ENCODE data around the gene PRKAG1. TPM values are rescaled to one million over a fixed set of nuclear protein-coding genes. Genes with fewer than 3 reads are reported as not detected.
"Not testable (repeated sequence)": the region's sequence is repeated elsewhere in the genome, so short reads cannot be mapped to it uniquely, and the experiment has no call there.

PRKAG1 gene
- total RNA-seq, result 27.9 TPM

DNA sequence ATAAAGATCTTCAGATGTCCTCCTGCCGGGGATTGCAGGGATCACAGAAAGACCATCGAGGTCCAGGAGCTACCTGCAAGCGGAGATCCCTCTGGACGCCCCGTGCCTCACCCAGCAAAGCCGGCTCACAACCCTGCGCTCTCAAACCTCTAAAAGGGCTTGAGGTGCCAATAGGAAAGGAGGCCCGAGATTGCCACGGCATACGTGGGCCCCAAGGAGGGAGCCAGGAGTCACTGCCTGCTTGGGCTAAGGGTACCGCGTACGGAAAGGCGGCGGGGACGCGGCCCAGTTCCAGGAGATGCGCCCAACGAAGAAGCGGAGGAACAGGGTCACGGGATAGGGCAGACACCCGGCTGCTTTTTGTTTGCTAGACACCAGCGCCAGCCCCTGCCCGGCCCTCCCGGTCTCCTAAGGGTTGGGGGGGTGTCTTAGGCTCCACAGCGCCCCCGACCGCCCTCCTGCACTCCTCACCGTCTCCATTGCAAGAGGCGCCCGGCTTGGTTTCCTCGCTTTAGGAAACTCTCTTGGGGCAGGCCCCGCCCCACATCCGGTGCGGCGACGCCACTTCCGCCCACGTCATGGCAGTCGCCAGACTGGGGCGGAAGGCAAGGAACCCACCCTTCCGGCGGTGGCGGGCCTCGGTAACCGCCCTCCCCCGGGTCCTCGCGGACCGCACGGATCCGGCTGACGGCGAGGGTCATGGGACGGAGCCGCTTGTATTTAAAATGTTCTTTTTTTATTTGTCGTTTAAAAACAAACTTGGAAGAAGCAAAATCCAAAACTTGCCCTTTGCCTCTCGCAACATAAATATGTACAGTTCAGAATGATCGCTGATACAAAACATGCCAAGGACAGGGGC, at the start of gene PRKAG1:
Gene PRKAG1 (minus strand): TSS at position 516 of the 859 bp plus-strand sequence. CDS start 36 bp downstream, at position 480.
- DNase-seq, result peak; percentile 93

DNA sequence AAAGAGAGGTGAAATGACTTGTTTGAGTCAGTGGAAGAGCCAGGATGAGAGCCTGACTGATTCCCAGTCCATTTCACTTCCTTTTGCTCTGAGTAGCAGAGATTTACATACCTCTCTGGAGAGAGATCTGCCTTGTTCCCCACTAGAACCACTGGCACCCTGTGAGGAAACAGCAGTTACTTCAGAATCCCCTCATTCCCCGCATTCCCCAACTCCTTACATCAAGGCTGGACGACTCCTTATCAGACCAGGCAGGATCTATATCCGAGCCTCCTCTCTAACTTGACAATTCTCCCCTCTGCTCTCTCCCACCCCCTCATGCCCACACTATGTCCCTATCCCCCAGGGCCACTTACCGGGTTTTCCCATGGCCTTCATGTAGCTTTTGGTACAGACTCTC, 47.5 kb upstream of the PRKAG1 start:
- DNase-seq, result no peak

DNA sequence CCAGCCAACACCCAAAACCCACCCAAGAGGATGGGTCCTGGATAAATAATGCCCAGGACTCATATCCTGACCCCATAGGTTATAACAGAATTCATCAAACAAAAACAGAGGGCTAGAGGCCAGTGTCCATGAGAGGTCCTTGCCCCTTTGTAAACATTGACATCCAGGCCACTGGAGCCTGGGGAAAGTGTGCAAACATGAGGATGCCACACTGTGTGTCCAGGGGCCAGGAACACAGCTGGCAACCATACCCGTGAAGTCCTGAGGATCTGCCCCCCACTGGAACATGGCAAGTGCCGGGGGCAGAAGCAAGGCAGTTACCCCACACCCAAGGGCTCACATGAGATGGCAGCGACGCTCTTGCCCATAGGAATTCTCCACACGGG, 46.2 kb upstream of the PRKAG1 start:
- no peak for DNase-seq

DNA sequence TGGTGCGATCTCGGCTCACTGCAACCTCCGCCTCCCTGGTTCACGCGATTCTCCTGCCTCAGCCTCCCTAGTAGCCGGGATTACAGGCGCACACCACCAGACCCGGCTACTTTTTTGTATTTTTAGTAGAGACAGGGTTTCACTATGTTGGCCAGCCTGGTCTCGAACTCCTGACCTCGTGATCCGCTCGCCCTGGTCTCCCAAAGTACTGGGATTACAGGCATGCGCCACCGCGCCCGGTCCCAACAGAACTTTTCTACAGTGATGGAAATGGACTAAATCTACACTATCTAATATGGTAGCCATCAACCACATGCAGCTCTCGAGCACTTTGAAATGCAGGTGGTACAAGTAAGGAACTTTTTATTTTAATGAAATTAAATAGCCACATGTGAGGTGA, 43.3 kb upstream of the PRKAG1 start:
- not testable (repeated sequence) for DNase-seq

DNA sequence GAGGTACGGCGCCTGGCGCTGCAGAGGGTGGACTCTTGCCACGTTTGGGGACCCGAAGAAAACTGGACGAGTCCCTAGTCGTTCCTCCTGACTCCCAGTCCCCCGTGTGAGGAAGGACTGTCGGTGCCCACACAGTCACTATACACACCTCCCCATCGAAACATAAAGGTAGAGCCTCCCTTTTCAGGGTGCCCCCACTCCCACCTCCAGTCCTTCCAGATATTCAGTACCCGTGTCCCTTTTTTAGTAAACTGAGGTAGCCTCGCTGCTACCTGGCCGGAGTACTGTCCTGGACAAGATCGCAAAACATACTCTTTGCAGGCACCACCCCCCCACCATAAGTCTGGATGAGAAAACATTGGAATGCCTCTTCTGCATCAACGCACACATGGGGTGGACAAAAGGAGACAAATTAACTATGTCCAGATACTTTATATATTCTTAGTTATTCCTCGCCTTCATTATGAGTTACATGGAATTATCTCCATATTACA, 42.6 kb upstream of the PRKAG1 start:
- DNase-seq, result no peak

DNA sequence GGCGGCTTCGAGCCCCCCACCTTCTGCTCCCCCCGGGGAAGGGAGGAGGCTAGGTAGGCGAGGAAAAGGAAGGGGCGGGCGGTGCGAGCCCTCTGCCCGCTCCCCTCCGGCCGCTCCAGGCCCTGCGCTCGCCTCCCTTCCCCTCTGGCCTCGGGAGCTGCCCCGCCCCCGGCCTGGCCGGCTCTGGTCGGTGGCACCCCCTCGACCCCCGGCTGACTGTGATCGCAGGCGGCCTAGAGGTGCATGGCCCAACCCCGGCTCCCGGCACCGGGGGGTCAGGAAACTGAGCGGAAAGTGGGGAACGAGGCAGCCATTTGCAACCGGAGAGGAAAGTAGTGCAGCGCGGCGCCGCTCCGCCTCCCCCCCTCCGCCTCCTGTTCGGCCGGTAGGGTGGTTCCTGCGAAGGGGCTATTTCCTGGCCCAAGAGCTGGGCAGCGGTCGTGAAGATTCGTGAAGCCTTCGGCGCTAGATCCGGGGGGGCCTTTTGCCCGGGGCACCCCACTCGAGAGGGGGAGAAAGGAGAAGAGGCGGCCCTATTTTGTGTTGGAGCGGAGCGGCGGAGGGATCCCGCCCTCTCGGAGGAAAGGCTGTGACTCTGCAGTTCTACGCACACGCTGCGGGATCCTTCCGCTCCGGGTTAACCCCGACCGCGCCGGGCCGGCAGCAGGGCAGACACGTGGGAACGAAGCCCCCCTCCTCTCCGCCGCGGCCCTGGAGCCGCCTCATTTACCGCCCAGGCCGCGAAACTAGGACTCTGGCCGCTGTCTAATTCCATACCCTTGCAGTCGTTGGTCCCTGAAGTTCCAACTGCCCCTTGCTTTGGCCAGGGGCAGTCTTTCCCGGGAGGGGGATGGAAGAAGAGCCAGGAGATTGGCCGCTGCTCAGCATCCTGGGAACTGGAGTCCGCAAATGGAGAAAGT, 41.9 kb upstream of the PRKAG1 start, which contains the start of gene KMT2D:
Gene KMT2D (minus strand): TSS at position 558 of the 920 bp plus-strand sequence. CDS start 5,470 bp downstream, outside the sequence.
- DNase-seq, result peak; percentile 90

DNA sequence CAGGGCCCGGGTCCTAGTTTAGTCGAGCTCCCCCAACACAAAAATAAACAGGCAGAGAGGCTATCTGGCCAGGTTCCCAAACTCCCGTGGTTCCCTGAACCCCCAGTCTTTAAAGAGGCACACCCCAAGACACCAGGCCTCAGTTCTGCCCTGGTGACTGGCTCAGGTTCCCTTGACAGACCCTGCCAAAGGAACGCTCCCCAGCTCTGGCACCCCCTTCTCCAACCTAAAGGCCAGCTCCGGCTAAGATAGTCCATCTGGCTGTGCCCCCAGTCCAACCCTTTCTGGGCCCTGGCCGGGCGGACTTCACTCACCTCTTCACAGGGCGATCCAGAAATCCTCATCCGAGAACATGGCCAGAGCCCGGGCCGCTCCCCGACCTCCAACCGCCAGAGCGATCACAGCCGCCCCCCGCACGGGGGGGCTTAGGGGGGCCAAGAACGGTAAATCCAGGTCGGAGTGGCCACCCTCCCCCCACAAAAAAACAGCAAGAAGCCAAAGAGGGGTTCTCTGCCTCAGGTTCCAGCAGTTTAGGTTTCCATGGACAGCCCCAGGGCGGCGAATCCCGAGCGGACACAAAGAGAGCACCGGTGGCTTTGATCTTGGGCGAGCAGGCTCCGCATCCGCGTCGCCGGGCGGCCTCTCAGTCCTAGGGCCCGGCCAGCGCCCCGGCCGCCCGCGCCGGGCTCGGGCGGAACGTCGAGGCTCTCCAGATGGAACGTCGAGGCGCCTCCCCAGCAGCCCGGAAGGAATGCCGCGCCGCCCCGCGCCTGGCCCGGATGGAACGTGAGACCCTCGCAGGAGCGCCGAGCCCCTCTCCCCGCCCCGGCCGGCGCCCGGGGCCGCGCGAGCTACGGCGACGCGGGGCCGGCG, 41.0 kb upstream of the PRKAG1 start:
- DNase-seq, result no peak

DNA sequence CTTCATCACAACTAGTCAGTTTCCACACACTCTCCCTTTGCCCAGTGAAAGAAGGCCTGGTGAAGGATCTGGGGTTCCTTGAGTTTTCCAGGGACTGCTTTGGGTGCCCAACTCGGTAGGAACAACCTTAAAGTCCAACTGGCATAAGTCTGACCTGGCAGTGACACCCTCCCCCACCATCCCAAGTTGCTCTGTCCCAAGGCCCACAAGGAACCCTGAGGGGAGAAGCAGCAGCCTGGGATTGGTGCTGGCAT, 40.4 kb upstream of the PRKAG1 start:
- no peak for DNase-seq

DNA sequence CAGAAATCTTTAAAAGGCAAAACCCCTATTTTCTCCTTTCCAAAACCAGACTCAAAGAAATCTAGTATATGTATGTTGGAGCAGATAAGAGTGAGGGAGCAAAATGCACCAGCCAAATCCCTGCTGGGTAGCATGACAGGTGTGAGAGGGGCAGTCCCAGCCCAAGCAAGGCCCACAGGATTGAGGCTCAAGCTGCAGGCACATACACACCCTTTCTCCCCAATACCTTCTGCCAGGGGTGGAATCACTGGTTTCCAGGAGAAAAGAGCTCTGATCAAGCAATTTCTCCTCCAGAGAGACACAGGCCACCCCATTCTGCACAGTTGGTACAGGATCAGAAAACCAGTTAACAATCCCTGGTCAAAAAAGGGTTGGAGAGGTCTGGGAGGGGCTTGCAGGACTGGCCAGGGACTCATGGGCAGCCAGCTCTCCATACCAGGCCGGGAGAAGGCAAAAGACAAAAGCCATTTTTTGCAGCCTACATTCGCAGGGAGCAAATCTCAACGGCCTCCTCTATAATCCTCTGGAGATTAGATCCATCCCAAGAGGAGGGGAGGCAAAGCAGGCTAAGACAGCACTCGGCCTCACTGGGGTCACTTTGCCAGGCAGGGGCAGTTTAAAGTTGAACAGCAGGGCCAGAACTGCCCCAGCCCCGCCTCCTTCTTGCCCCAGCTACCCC, 39.9 kb upstream of the PRKAG1 start:
- no peak for DNase-seq

DNA sequence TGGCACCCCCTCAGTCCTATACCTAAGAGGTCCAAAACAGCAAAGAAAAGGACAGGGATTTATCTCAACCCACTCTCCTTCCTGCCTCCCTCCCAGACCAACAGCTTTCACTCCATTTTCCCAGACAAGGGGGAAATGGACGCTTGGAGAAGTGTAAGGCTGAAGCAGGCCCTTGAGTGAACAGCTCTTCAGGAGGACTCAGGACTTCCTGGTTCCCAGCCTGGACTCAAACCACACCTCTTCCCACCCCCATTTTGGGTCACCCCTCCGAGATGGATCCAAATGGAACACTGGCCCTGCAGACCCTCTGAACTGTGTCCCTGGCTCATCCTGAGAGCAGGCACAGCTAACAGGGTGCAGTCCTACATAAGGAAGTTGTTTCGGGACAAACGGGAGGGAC, 39.3 kb upstream of the PRKAG1 start:
- no peak for DNase-seq

DNA sequence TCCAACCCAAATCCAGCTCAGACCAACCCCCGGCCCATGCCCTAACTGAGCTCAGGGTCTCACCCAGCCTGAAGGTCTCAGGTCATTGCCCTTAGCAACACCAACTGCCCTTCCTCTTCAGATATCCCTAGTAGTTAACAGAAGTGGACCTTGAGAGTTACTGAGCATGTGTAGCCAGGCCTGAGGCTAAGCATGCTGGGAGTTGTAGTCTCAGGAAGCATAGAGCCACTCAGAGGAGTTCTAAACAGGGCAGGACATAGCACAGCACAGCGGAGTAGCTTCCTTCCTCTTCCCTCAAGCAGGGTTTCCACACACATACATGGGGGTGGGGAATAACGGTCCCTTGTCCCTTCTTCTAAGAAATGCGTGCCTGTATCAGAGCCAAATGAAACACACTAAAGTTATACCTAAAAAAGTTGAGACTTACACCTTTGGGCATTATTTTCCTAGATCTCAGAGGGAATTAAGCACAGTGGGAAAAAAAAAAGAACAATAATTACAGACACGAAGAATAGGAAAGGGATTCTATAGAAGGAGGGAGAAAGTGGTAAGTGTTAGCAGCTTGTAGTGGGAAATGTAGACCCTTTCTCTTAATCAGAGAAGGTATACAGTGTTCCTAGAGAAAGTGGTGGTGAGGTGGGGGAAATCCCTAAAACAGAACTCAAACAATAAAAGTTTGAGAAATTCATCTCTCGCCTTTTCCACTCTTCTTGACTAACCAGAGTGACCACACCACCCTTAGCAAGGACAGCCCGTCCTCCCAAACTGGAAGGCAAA, 37.6 kb upstream of the PRKAG1 start:
- peak; percentile 44 for DNase-seq

DNA sequence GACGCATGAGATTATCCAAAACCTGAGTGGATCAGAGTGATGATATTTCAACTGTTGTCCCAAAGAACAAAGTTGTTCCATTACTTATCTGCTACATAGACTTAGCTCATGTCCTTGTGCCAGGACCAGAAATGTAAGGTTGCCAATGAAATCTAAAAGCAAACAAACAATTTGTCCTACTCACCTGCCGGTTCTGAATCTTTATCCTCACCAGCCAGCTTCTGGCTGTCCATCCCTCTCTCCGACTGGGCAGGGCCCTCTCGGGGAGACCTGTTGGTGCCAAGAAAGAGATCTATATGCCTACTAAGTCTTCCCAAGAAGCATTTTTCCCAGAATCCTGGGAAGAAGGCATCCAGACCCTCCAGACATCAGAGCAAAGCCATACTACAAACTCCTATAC, 36.5 kb upstream of the PRKAG1 start:
- DNase-seq, result no peak

DNA sequence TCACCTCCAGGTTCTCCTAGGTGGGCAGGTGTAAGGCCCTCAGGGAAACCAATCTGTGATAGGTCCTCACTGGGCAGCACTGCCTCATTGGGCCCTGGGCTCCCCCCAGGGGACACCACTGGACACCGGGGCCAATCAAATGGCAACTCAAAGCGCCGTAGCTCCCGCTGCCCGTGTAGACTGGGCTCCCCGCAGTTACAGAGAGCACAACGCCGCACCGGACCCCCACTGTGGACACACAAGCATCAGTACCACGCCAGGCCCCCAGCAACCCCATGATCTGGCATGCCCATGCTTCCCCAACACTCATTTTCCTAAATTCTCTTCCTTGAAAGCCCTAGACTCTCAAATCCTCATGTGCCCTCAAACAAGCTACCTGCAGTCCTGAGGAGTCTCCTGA, 35.9 kb upstream of the PRKAG1 start:
- DNase-seq, result no peak

DNA sequence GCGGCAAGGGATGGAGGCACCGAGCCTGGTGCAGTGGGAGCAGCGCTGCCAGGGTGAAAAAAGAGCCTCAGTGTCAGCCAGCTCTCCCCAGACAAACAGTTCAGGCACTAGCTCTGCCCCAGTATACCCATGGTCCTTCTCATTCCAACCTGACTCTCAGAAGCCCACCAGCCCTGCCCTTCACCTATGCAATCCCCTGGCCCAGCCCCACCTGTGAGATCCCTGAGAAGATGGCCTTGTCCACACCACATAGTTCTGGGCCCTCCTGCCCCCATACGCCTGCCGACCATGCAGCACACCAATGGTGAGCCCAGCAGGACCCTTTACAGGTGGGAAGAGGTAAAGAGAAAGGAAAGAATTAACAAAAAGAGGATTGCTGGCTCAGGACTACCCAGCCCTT, 35.5 kb upstream of the PRKAG1 start:
- no peak for DNase-seq

DNA sequence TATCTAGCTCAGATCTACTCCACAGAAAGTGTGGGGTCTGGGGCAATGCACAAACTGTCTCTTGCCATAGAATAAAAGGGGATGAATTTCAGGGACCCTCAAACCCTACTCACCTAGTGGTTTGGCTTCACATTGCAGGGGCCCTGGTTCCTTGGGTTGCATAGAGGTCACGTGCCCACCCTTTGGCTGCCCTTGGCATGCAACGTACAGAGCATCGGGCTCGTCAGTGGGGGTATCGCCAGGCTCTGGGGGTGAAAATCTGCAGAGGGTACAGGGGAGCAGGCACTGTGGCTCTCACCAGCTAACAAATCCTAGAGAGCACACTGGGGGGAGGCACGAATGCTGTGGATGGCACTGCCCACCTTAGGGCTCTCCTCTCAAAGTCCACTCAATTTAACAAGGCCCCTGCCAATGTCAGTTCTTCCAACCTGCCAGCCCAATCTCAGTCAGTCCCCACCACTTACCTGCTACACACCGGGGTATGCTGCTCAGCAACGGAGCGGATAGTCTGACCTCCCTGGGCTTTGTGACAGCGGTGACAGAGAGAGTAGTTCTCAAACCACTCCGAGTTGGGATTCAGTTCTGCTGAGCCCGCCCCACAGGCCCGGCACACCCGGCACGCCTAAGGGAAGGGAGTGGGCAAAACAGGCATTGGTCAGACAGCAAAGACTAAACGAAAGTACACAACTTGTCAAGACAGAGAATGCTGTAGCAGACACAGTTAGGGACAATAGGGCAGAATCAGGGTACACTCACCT, 34.1 kb upstream of the PRKAG1 start:
- no peak for DNase-seq

DNA sequence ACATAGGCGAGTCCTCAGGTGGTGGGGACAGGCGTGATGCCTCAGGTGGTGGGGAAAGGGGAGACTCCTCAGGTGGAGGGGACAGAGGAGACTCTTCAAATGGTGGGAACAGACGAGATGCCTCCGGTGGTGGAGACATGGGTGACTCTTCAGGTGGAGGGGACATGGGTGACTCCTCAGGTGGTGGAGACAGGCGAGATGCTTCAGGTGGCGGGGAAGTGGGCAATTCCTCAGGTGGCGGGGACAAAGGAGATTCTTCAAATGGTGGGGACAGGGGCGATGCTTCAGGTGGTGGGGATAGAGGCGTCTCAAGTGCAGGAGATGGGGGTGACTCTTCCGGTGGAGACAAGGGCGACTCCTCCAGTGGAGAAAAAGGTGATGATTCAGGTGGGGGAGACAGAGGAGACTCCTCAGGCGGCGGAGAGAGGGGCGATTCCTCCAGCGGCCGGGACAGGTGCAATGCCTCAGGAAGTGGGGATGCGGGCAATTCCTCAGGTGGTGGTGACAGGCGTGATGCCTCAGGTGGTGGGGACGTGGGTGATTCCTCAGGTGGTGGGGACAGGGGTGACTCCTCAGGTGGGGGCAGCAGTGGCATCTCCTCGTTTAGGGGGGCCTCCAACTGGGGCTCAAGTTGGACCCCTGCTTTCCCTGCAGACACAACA, 33.3 kb upstream of the PRKAG1 start:
- DNase-seq, result no peak

DNA sequence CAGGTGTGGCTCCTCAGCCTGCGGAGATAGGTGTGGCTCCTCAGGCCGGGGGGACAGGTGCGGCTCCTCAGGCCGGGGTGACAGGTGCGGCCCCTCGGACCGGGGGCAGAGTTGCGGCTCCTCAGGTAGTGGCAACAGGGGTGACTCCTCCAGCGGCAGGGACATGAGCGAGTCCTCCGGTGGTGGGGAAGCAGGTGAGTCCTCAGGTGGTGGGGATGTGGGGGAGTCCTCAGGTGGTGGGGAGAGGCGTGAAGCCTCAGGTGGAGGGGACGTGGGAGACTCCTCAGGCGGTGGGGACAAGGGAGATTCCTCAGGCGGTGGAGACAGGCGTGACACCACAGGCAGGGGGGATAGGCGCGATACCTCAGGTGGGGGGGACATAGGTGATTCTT, 32.8 kb upstream of the PRKAG1 start:
- DNase-seq, result no peak

DNA sequence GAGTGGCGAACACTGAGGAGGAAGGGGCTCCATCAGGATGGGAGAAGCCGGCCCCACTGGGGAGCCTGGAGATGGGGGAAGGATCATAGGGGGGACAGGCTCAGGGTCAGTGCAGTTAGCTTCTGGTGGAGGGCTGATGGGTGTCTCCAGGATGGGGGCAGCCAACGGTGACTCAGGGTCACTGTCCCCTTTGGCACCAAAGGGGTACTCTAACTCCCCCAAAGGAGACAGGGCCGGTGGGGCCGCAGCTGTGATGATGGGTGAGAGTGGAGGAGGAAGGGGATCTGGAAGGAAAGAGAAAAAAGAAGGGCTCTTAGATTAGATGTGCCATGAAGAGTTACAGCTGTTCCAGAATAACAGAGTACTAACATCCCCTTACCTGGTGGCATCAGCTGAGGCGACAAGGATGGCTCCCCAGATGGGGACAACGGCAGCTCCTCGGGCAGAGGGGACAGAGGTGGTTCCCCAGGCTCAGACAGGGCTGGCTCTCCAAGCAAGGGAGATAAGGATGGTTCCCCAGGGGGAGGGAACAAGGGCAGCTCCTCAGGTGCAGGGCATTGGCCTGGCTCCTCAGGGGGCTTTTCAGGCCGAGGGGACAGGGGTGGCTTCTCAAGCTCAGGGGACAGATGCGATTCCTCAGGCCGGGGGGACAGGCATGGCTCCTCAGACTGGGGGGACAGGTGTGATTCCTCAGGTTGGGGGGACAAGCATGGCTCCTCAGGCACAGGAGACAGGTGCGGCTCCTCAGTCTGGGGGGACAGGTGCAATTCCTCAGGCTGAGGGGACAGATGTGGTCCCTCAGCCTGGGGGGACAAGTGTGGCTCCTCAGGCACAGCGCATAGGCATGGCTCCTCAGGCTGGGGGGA, 32.2 kb upstream of the PRKAG1 start:
- no peak for DNase-seq
